K562 (cell line): Measurements from ENCODE around the gene BPTF. TPM values are rescaled to one million over a fixed set of nuclear protein-coding genes. Genes with fewer than 3 reads are reported as not detected.
A peak's percentile ranks its signal among the peaks of the same experiment; 100 is the strongest.

ENCODE experiments used
- CHD7 ChIP-seq: fragments of 200-600 bp; sonication (generic); IDR thresholded peaks from one replicate; pipeline ENCODE4 v1.6.1; 2012; ENCODE audit warnings: mild to moderate bottlenecking, low read depth, low read length, inconsistent platforms
- DPF2 ChIP-seq: fragments of 450-650 bp; IDR thresholded peaks from 2 replicates; pipeline ENCODE4 v1.6.1; 2016
- ETV6 ChIP-seq, 3 experiments: fragments of 150-350 bp in 1 of 3; sonication (generic) in 1 of 3; formaldehyde crosslinking in 1 of 3; IDR thresholded peaks; 2 replicates each; pipeline versions ENCODE4 v1.6.1 to v1.8.0; 2014 to 2022; ENCODE audit warnings: borderline replicate concordance in 2 of 3, low read depth in 2 of 3, antibody characterized with exemption in 1 of 3, low read length in 1 of 3, mild to moderate bottlenecking in 1 of 3, missing genetic modification reagents in 1 of 3
- PRMT5 ChIP-seq: sonication (generic); formaldehyde crosslinking; IDR thresholded peaks from 2 replicates; pipeline ENCODE4 v1.5.0; 2020; ENCODE audit warnings: missing genetic modification reagents
- RFX1 ChIP-seq: fragments of 450-650 bp; IDR thresholded peaks from 2 replicates; pipeline ENCODE4 v1.6.1; 2016; ENCODE audit warnings: mild to moderate bottlenecking, moderate library complexity
- polyA plus RNA-seq, 8 experiments: library from polyadenylated mRNA; depleted of rRNA in 4 of 8; stranded (reverse) in 5 of 8; unstranded in 3 of 8; fragments of >200 nt; fragmentation: Nextera tagmentation in 2 of 8; fragmentation: Illumina TruSeq in 1 of 8; extraction: Ambion mirVana in 2 of 8; extraction: Trizol in 1 of 8; gene quantifications; 2 replicates each; pipeline versions ENCODE4 v1.2.1 to v1.2.3, GENCODE V29; 2011 to 2014; ENCODE audit warnings: inconsistent platforms in 1 of 8, missing spikeins in 1 of 8
- total RNA-seq, 7 experiments: library from RNA; depleted of rRNA in 6 of 7; stranded (reverse); fragments of >200 nt in 6 of 7; fragmentation: Illumina TruSeq in 2 of 7; extraction: Trizol in 2 of 7; gene quantifications; 2 replicates each; pipeline versions ENCODE4 v1.2.1 to v1.2.3, GENCODE V29; 2011 to 2021; ENCODE audit warnings: low replicate concordance in 1 of 7
- TF ChIP-seq, protein P1 (sequence below), 2 experiments: IDR thresholded peaks; 2 replicates each; pipeline ENCODE4 v1.6.1; 2012; ENCODE audit warnings: improper control_type of control experiment in 2 of 2, low read depth in 2 of 2, low read length in 2 of 2, borderline replicate concordance in 1 of 2
- TF ChIP-seq, protein P2 (sequence below): sonication (generic); formaldehyde crosslinking; IDR thresholded peaks from 2 replicates; pipeline ENCODE4 v1.8.0; 2022; ENCODE audit warnings: mild to moderate bottlenecking, missing genetic modification reagents

BPTF gene
- total and polyA plus RNA-seq, 9 of the 15 experiments (the other 6 are each of a cell fraction or from before 2014, with no cell fraction given): 12.5 to 52.1 (median 26.9) TPM

DNA sequence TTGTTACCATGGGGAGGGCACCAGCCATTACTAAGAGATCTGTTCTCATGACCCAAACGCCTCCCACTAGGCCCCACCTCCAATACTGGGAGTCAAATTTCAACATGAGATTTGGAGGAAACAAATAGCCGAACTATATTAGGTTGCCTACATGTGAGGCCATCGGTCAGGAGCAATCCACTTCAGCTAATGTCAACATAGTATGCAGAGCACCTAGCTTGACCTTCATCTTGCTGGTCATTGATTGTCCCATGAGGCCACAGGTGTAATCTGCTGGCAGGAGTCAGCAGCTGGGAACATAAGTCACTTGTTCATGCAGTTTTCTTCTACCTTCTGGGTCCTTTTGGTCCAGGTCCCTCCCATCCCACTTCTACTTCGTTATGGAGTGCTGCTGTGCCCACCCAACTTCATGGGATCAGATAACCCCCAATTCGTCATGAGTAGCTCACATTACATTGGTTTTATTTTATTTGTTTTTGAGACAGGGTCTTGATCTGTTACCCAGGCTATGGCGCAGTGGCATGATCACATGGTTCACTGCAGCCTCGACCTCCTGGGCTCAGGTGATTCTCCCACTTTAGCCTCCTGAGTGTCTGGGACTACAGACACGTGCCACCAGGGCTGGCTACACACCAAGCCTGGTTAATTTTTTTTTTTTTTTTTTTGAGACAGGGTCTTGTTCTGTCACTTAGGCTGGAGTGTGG, 204.4 kb downstream of the BPTF start (continued):
- TF ChIP-seq CHD7: no peak
- 0 out of 2 replicates have a peak, but pooled peaks have one; percentile 59 for TF ChIP-seq DPF2
- TF ChIP-seq, protein P1, sequence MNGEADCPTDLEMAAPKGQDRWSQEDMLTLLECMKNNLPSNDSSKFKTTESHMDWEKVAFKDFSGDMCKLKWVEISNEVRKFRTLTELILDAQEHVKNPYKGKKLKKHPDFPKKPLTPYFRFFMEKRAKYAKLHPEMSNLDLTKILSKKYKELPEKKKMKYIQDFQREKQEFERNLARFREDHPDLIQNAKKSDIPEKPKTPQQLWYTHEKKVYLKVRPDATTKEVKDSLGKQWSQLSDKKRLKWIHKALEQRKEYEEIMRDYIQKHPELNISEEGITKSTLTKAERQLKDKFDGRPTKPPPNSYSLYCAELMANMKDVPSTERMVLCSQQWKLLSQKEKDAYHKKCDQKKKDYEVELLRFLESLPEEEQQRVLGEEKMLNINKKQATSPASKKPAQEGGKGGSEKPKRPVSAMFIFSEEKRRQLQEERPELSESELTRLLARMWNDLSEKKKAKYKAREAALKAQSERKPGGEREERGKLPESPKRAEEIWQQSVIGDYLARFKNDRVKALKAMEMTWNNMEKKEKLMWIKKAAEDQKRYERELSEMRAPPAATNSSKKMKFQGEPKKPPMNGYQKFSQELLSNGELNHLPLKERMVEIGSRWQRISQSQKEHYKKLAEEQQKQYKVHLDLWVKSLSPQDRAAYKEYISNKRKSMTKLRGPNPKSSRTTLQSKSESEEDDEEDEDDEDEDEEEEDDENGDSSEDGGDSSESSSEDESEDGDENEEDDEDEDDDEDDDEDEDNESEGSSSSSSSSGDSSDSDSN (IDR thresholded peaks at IDR 0.05; ENCODE audit: borderline replicate concordance in 1 of 2, low read depth in 2 of 2, low read length in 2 of 2): no peak
- no peak for TF ChIP-seq PRMT5 (CRISPR knock-in tag)
- no peak for TF ChIP-seq ETV6 (IDR thresholded peaks at IDR 0.05; ENCODE audit: borderline replicate concordance in 1 of 2, low read depth in 2 of 2, low read length in 1 of 2)
- no peak for TF ChIP-seq ETV6 (CRISPR knock-in tag; IDR thresholded peaks at IDR 0.05; ENCODE audit: borderline replicate concordance)
- TF ChIP-seq, protein P2, sequence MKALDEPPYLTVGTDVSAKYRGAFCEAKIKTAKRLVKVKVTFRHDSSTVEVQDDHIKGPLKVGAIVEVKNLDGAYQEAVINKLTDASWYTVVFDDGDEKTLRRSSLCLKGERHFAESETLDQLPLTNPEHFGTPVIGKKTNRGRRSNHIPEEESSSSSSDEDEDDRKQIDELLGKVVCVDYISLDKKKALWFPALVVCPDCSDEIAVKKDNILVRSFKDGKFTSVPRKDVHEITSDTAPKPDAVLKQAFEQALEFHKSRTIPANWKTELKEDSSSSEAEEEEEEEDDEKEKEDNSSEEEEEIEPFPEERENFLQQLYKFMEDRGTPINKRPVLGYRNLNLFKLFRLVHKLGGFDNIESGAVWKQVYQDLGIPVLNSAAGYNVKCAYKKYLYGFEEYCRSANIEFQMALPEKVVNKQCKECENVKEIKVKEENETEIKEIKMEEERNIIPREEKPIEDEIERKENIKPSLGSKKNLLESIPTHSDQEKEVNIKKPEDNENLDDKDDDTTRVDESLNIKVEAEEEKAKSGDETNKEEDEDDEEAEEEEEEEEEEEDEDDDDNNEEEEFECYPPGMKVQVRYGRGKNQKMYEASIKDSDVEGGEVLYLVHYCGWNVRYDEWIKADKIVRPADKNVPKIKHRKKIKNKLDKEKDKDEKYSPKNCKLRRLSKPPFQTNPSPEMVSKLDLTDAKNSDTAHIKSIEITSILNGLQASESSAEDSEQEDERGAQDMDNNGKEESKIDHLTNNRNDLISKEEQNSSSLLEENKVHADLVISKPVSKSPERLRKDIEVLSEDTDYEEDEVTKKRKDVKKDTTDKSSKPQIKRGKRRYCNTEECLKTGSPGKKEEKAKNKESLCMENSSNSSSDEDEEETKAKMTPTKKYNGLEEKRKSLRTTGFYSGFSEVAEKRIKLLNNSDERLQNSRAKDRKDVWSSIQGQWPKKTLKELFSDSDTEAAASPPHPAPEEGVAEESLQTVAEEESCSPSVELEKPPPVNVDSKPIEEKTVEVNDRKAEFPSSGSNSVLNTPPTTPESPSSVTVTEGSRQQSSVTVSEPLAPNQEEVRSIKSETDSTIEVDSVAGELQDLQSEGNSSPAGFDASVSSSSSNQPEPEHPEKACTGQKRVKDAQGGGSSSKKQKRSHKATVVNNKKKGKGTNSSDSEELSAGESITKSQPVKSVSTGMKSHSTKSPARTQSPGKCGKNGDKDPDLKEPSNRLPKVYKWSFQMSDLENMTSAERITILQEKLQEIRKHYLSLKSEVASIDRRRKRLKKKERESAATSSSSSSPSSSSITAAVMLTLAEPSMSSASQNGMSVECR: no peak
- TF ChIP-seq RFX1: peak; percentile 75
